ENCODE results near the gene MED19.
"Not testable (repeated sequence)": the region's sequence is repeated elsewhere in the genome, so short reads cannot be mapped to it uniquely, and the experiment has no call there.

MED19 gene

GRCh38 chr11:57741132-57742086, 29.4 kb upstream of the MED19 start, which contains the start of gene SELENOH:
Gene SELENOH, plus strand, starts transcription at chr11:57741491. Its CDS starts 105 bp downstream, at chr11:57741596.
- no peaks in the 10 kb centered on the region for H3K27me3 ChIP-seq (ENCODE audit: control insufficient read depth in 2 of 2, insufficient read depth in 2 of 2, low read length in 2 of 2)
- H3K4me3 ChIP-seq (ENCODE audit: low read length in 2 of 2): peak within 1 kb of the TSS; percentile 94
- peak within 1 kb of the TSS; percentile 85 to 95 for H3K9ac ChIP-seq (ENCODE audit: low read depth in 1 of 2, low read length in 2 of 2)
- H3K4me1 ChIP-seq (ENCODE audit: control insufficient read depth in 2 of 2, insufficient read depth in 2 of 2, low read length in 2 of 2): peaks cover 9 to 16% of the 10 kb centered on the region in 2 donors
- no peaks in the 10 kb centered on the region for H3K9me3 ChIP-seq (ENCODE audit: control insufficient read depth in 2 of 2, low read length in 2 of 2)
- peaks cover 43 to 51% of the 10 kb centered on the region in 2 donors for H3K36me3 ChIP-seq (ENCODE audit: control insufficient read depth in 2 of 2, insufficient read depth in 2 of 2, low read length in 2 of 2)
- peak within 1 kb of the TSS; percentile 84 to 88 for H3K27ac ChIP-seq (ENCODE audit: low read depth in 2 of 2, low read length in 2 of 2)

- H3K9me3 ChIP-seq (ENCODE audit: control insufficient read depth in 2 of 2, low read length in 2 of 2): no peaks in the 10 kb centered on the region
- peaks cover 0 to 6% of the 10 kb centered on the region in 2 donors for H3K4me1 ChIP-seq (ENCODE audit: control insufficient read depth in 2 of 2, insufficient read depth in 2 of 2, low read length in 2 of 2)
- H3K9ac ChIP-seq (ENCODE audit: low read depth in 1 of 2, low read length in 2 of 2): peak overlapping the region in 1 of 2 donors; percentile 27
- H3K36me3 ChIP-seq (ENCODE audit: control insufficient read depth in 2 of 2, insufficient read depth in 2 of 2, low read length in 2 of 2): peaks cover 20 to 22% of the 10 kb centered on the region in 2 donors
- no peaks in the 10 kb centered on the region for H3K27me3 ChIP-seq (ENCODE audit: control insufficient read depth in 2 of 2, insufficient read depth in 2 of 2, low read length in 2 of 2)
- H3K4me3 ChIP-seq (ENCODE audit: low read length in 2 of 2): peak overlapping the region in 1 of 2 donors; percentile 49
- peak overlapping the region; percentile 58 to 67 for H3K27ac ChIP-seq (ENCODE audit: low read depth in 2 of 2, low read length in 2 of 2)
Measured at GRCh38 chr11:57735619-57736298, 23.7 kb upstream of the MED19 start.

- H3K36me3 ChIP-seq (ENCODE audit: control insufficient read depth in 2 of 2, insufficient read depth in 2 of 2, low read length in 2 of 2): peaks cover 3 to 12% of the 10 kb centered on the region in 2 donors
- no peak overlapping the region for H3K4me3 ChIP-seq (ENCODE audit: low read length in 2 of 2)
- H3K9me3 ChIP-seq (ENCODE audit: control insufficient read depth in 2 of 2, low read length in 2 of 2): no peaks in the 10 kb centered on the region
- no peak overlapping the region for H3K27ac ChIP-seq (ENCODE audit: low read depth in 2 of 2, low read length in 2 of 2)
- H3K27me3 ChIP-seq (ENCODE audit: control insufficient read depth in 2 of 2, insufficient read depth in 2 of 2, low read length in 2 of 2): no peaks in the 10 kb centered on the region
- no peak overlapping the region for H3K9ac ChIP-seq (ENCODE audit: low read depth in 1 of 2, low read length in 2 of 2)
- peaks cover 0 to 4% of the 10 kb centered on the region in 2 donors for H3K4me1 ChIP-seq (ENCODE audit: control insufficient read depth in 2 of 2, insufficient read depth in 2 of 2, low read length in 2 of 2)
Measured at GRCh38 chr11:57732661-57733060, 20.6 kb upstream of the MED19 start.

GRCh38 chr11:57729479-57729878, 17.5 kb upstream of the MED19 start:
- H3K27ac ChIP-seq (ENCODE audit: low read depth in 2 of 2, low read length in 2 of 2): no peak overlapping the region
- H3K4me1 ChIP-seq (ENCODE audit: control insufficient read depth in 2 of 2, insufficient read depth in 2 of 2, low read length in 2 of 2): no peaks in the 10 kb centered on the region
- no peak overlapping the region for H3K4me3 ChIP-seq (ENCODE audit: low read length in 2 of 2)
- H3K9ac ChIP-seq (ENCODE audit: low read depth in 1 of 2, low read length in 2 of 2): no peak overlapping the region
- no peaks in the 10 kb centered on the region for H3K27me3 ChIP-seq (ENCODE audit: control insufficient read depth in 2 of 2, insufficient read depth in 2 of 2, low read length in 2 of 2)
- peaks cover 0 to 11% of the 10 kb centered on the region in 2 donors for H3K36me3 ChIP-seq (ENCODE audit: control insufficient read depth in 2 of 2, insufficient read depth in 2 of 2, low read length in 2 of 2)
- H3K9me3 ChIP-seq (ENCODE audit: control insufficient read depth in 2 of 2, low read length in 2 of 2): no peaks in the 10 kb centered on the region

GRCh38 chr11:57728829-57729228, 16.8 kb upstream of the MED19 start:
- Histone ChIP-seq H3K4me1 (ENCODE audit: control insufficient read depth in 2 of 2, insufficient read depth in 2 of 2, low read length in 2 of 2) (no peaks in the 10 kb centered on the region), H3K36me3 (ENCODE audit: control insufficient read depth in 2 of 2, insufficient read depth in 2 of 2, low read length in 2 of 2) (peaks cover 0 to 11% of the 10 kb centered on the region in 2 donors), H3K27ac (ENCODE audit: low read depth in 2 of 2, low read length in 2 of 2) (no peak overlapping the region), H3K4me3 (ENCODE audit: low read length in 2 of 2) (no peak overlapping the region), H3K27me3 (ENCODE audit: control insufficient read depth in 2 of 2, insufficient read depth in 2 of 2, low read length in 2 of 2) (no peaks in the 10 kb centered on the region), H3K9ac (ENCODE audit: low read depth in 1 of 2, low read length in 2 of 2) (no peak overlapping the region), H3K9me3 (ENCODE audit: control insufficient read depth in 2 of 2, low read length in 2 of 2) (no peaks in the 10 kb centered on the region)

- no peaks in the 10 kb centered on the region for H3K27me3 ChIP-seq (ENCODE audit: control insufficient read depth in 2 of 2, insufficient read depth in 2 of 2, low read length in 2 of 2)
- H3K9ac ChIP-seq (ENCODE audit: low read depth in 1 of 2, low read length in 2 of 2): no peak overlapping the region
- H3K27ac ChIP-seq (ENCODE audit: low read depth in 2 of 2, low read length in 2 of 2): no peak overlapping the region
- H3K9me3 ChIP-seq (ENCODE audit: control insufficient read depth in 2 of 2, low read length in 2 of 2): no peaks in the 10 kb centered on the region
- no peak overlapping the region for H3K4me3 ChIP-seq (ENCODE audit: low read length in 2 of 2)
- no peaks in the 10 kb centered on the region for H3K4me1 ChIP-seq (ENCODE audit: control insufficient read depth in 2 of 2, insufficient read depth in 2 of 2, low read length in 2 of 2)
- H3K36me3 ChIP-seq (ENCODE audit: control insufficient read depth in 2 of 2, insufficient read depth in 2 of 2, low read length in 2 of 2): peaks cover 0 to 8% of the 10 kb centered on the region in 2 donors
Measured at GRCh38 chr11:57727185-57727584, 15.2 kb upstream of the MED19 start.

- not testable (repeated sequence) for H3K4me3 ChIP-seq (ENCODE audit: low read length in 2 of 2); H3K27ac ChIP-seq (ENCODE audit: low read depth in 2 of 2, low read length in 2 of 2); H3K9ac ChIP-seq (ENCODE audit: low read depth in 1 of 2, low read length in 2 of 2); H3K9me3 ChIP-seq (ENCODE audit: control insufficient read depth in 2 of 2, low read length in 2 of 2); H3K27me3 ChIP-seq (ENCODE audit: control insufficient read depth in 2 of 2, insufficient read depth in 2 of 2, low read length in 2 of 2)
- H3K36me3 ChIP-seq (ENCODE audit: control insufficient read depth in 2 of 2, insufficient read depth in 2 of 2, low read length in 2 of 2): peaks cover 7 to 10% of the 10 kb centered on the region in 2 donors
- peaks cover 11 to 12% of the 10 kb centered on the region in 2 donors for H3K4me1 ChIP-seq (ENCODE audit: control insufficient read depth in 2 of 2, insufficient read depth in 2 of 2, low read length in 2 of 2)
Measured at GRCh38 chr11:57716726-57717125, 4.7 kb upstream of the MED19 start.

- Histone ChIP-seq H3K27me3 (ENCODE audit: control insufficient read depth in 2 of 2, insufficient read depth in 2 of 2, low read length in 2 of 2) (no peaks in the 10 kb centered on the region), H3K27ac (ENCODE audit: low read depth in 2 of 2, low read length in 2 of 2) (no peak overlapping the region), H3K9me3 (ENCODE audit: control insufficient read depth in 2 of 2, low read length in 2 of 2) (no peaks in the 10 kb centered on the region), H3K4me3 (ENCODE audit: low read length in 2 of 2) (peak overlapping the region; percentile 77 to 94), H3K4me1 (ENCODE audit: control insufficient read depth in 2 of 2, insufficient read depth in 2 of 2, low read length in 2 of 2) (peaks cover 17 to 32% of the 10 kb centered on the region in 2 donors), H3K36me3 (ENCODE audit: control insufficient read depth in 2 of 2, insufficient read depth in 2 of 2, low read length in 2 of 2) (peaks cover 0 to 8% of the 10 kb centered on the region in 2 donors), H3K9ac (ENCODE audit: low read depth in 1 of 2, low read length in 2 of 2) (no peak overlapping the region)
Measured at GRCh38 chr11:57713835-57714234, 1.8 kb upstream of the MED19 start.

GRCh38 chr11:57712256-57713150, 488 bp upstream of the MED19 start, which contains the start of gene TMX2:
Gene TMX2, plus strand, starts transcription at chr11:57712593. Its CDS starts 26 bp downstream, at chr11:57712619.
- Histone ChIP-seq H3K4me3 (ENCODE audit: low read length in 2 of 2) (peak within 1 kb of the TSS; percentile 89 to 94), H3K36me3 (ENCODE audit: control insufficient read depth in 2 of 2, insufficient read depth in 2 of 2, low read length in 2 of 2) (peaks cover 0 to 2% of the 10 kb centered on the region in 2 donors), H3K27ac (ENCODE audit: low read depth in 2 of 2, low read length in 2 of 2) (peak within 1 kb of the TSS; percentile 91 to 97), H3K9ac (ENCODE audit: low read depth in 1 of 2, low read length in 2 of 2) (peak within 1 kb of the TSS; percentile 81 to 95), H3K27me3 (ENCODE audit: control insufficient read depth in 2 of 2, insufficient read depth in 2 of 2, low read length in 2 of 2) (no peaks in the 10 kb centered on the region), H3K9me3 (ENCODE audit: control insufficient read depth in 2 of 2, low read length in 2 of 2) (no peaks in the 10 kb centered on the region), H3K4me1 (ENCODE audit: control insufficient read depth in 2 of 2, insufficient read depth in 2 of 2, low read length in 2 of 2) (peaks cover 17 to 32% of the 10 kb centered on the region in 2 donors)

All from mucosa of rectum (tissue), 2 donors.